Liver (tissue), 3 donors: ENCODE measurements around the gene SIK3.

Experiments
- RAD21 ChIP-seq, 2 donors: IDR thresholded peaks; 2 replicates each; pipeline ENCODE4 v1.6.1; 2016; ENCODE audit warnings: antibody characterized with exemption in 2 of 2, mild to moderate bottlenecking in 2 of 2
- SP1 ChIP-seq: IDR thresholded peaks from 2 replicates; pipeline ENCODE4 v1.6.1; 2018; ENCODE audit warnings: antibody characterized with exemption, mild to moderate bottlenecking
- YY1 ChIP-seq: IDR thresholded peaks from 2 replicates; pipeline ENCODE4 v1.6.1; 2016; ENCODE audit warnings: antibody characterized with exemption, mild to moderate bottlenecking
- TF ChIP-seq, protein P1 (sequence below): fragments of 150-350 bp; IDR thresholded peaks from 2 replicates; pipeline ENCODE4 v1.5.1; 2017; ENCODE audit warnings: improper control_type of control experiment, low read depth, low read length; ENCODE audit not compliant: missing input control
- donor health status: healthy.
- donor health status: healthy.

DNA sequence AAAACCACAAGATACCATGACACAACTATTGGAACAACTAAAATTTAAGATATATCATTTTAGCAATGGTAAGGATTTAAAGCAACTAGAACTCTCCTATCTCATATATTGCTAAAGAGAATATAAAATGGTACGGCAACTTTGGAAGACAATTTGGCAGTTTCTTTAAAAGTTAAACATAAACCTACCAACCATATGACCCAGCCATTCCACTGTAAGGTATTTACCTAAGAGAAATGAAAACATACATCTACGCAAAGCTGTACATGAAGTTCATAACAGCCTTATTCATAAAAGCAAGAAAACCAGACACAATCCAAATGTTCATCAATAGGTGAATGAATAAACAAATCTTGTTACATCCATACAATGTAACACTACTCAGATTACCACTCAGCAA lies 31.3 kb downstream of the SIK3 start:
- TF ChIP-seq RAD21 (IDR thresholded peaks at IDR 0.05) (no peak), YY1 (no peak), SP1 (no peak)
- TF ChIP-seq, protein P1, sequence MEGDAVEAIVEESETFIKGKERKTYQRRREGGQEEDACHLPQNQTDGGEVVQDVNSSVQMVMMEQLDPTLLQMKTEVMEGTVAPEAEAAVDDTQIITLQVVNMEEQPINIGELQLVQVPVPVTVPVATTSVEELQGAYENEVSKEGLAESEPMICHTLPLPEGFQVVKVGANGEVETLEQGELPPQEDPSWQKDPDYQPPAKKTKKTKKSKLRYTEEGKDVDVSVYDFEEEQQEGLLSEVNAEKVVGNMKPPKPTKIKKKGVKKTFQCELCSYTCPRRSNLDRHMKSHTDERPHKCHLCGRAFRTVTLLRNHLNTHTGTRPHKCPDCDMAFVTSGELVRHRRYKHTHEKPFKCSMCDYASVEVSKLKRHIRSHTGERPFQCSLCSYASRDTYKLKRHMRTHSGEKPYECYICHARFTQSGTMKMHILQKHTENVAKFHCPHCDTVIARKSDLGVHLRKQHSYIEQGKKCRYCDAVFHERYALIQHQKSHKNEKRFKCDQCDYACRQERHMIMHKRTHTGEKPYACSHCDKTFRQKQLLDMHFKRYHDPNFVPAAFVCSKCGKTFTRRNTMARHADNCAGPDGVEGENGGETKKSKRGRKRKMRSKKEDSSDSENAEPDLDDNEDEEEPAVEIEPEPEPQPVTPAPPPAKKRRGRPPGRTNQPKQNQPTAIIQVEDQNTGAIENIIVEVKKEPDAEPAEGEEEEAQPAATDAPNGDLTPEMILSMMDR = no peak
